OCI-LY1 (cell line): ENCODE measurements around the gene GSC2.

Source experiments
- H2AFZ ChIP-seq: fragments of 200-600 bp; sonication (generic), shearing (Covaris generic); 2 replicates; pipeline ENCODE4 v1.6.0; 2014; ENCODE audit warnings: antibody characterized with exemption, mild to moderate bottlenecking, low read length
- H3F3A ChIP-seq: fragments of 200-600 bp; sonication (generic), shearing (Covaris generic); 2 replicates; pipeline ENCODE4 v1.6.0; 2014; ENCODE audit warnings: mild to moderate bottlenecking, antibody characterized with exemption, low read length, moderate library complexity; ENCODE audit not compliant: insufficient read depth
- H3K27ac ChIP-seq: fragments of 200-600 bp; sonication (generic); 2 replicates; pipeline ENCODE4 v1.5.1; 2014; ENCODE audit warnings: low read length, mixed run types, mild to moderate bottlenecking, low read depth; ENCODE audit not compliant: poor library complexity, severe bottlenecking
- H3K27me3 ChIP-seq: fragments of 200-600 bp; sonication (generic); 2 replicates; pipeline ENCODE4 v1.6.0; 2014; ENCODE audit warnings: antibody characterized with exemption, mild to moderate bottlenecking, low read length, moderate library complexity; ENCODE audit not compliant: insufficient read depth
- H3K36me3 ChIP-seq: fragments of 200-600 bp; sonication (generic); 2 replicates; pipeline ENCODE4 v1.6.1; 2014; ENCODE audit warnings: mild to moderate bottlenecking, antibody characterized with exemption, low read length, moderate library complexity, mixed read lengths; ENCODE audit not compliant: insufficient read depth
- H3K4me1 ChIP-seq: fragments of 200-600 bp; sonication (generic); 2 replicates; pipeline ENCODE4 v1.5.1; 2014; ENCODE audit warnings: mild to moderate bottlenecking, low read length, moderate library complexity; ENCODE audit not compliant: insufficient read depth, severe bottlenecking
- H3K4me2 ChIP-seq: fragments of 200-600 bp; sonication (generic), shearing (Covaris generic); 2 replicates; pipeline ENCODE4 v1.6.1; 2014; ENCODE audit warnings: low read length
- H3K4me3 ChIP-seq: fragments of 200-600 bp; sonication (generic); 2 replicates; pipeline ENCODE4 v1.5.1; 2014; ENCODE audit warnings: low read length, low read depth, mild to moderate bottlenecking, mixed read lengths; ENCODE audit not compliant: poor library complexity, severe bottlenecking
- H3K79me2 ChIP-seq: fragments of 200-600 bp; shearing (Covaris generic); 2 replicates; pipeline ENCODE4 v1.6.1; 2016; ENCODE audit warnings: mixed run types, low read length, mixed read lengths; ENCODE audit not compliant: insufficient read depth
- H3K9ac ChIP-seq: fragments of 200-600 bp; sonication (generic), shearing (Covaris generic); 2 replicates; pipeline ENCODE4 v1.6.1; 2014; ENCODE audit warnings: mild to moderate bottlenecking, low read length, mixed read lengths
- H3K9me2 ChIP-seq: fragments of 200-600 bp; sonication (generic), shearing (Covaris generic); 2 replicates; pipeline ENCODE4 v1.6.1; 2014; ENCODE audit warnings: low read depth, mild to moderate bottlenecking, low read length, mixed read lengths
- H3K9me3 ChIP-seq: fragments of 200-600 bp; shearing (Covaris generic); 2 replicates; pipeline ENCODE4 v1.6.1; 2014; ENCODE audit warnings: low read length, mixed read lengths
- H4K20me1 ChIP-seq: fragments of 200-600 bp; sonication (generic), shearing (Covaris generic); 2 replicates; pipeline ENCODE4 v1.6.0; 2016; ENCODE audit warnings: mild to moderate bottlenecking, low read length; ENCODE audit not compliant: insufficient read depth
- EZH2 ChIP-seq: fragments of 200-600 bp; sonication (generic), shearing (Covaris generic); IDR thresholded peaks from 2 replicates; pipeline ENCODE4 v1.8.0; 2017; ENCODE audit warnings: borderline replicate concordance, mixed run types, mild to moderate bottlenecking, antibody characterized with exemption, low read length, moderate library complexity, mixed read lengths
- TF ChIP-seq, protein P1 (sequence below): fragments of 200-600 bp; sonication (generic), shearing (Covaris generic); IDR thresholded peaks from 2 replicates; pipeline ENCODE4 v1.5.1; 2017; ENCODE audit warnings: mild to moderate bottlenecking, antibody characterized with exemption, low read length, moderate library complexity, mixed read lengths

GSC2 gene

GRCh38 chr22:19128009-19128401, 22.1 kb downstream of the GSC2 start:
- Histone ChIP-seq H3K9ac (no peak overlapping the region), H3F3A (no peaks in the 10 kb centered on the region), H4K20me1 (no peaks in the 10 kb centered on the region), H2AFZ (no peak overlapping the region), H3K9me3 (no peaks in the 10 kb centered on the region), H3K36me3 (peaks cover 11% of the 10 kb centered on the region), H3K4me2 (no peak overlapping the region), H3K4me1 (peaks cover 1% of the 10 kb centered on the region), H3K79me2 (no peaks in the 10 kb centered on the region), H3K9me2 (no peaks in the 10 kb centered on the region), H3K27me3 (no peaks in the 10 kb centered on the region), H3K4me3 (no peak overlapping the region), H3K27ac (no peak overlapping the region)
- TF ChIP-seq, protein P1, sequence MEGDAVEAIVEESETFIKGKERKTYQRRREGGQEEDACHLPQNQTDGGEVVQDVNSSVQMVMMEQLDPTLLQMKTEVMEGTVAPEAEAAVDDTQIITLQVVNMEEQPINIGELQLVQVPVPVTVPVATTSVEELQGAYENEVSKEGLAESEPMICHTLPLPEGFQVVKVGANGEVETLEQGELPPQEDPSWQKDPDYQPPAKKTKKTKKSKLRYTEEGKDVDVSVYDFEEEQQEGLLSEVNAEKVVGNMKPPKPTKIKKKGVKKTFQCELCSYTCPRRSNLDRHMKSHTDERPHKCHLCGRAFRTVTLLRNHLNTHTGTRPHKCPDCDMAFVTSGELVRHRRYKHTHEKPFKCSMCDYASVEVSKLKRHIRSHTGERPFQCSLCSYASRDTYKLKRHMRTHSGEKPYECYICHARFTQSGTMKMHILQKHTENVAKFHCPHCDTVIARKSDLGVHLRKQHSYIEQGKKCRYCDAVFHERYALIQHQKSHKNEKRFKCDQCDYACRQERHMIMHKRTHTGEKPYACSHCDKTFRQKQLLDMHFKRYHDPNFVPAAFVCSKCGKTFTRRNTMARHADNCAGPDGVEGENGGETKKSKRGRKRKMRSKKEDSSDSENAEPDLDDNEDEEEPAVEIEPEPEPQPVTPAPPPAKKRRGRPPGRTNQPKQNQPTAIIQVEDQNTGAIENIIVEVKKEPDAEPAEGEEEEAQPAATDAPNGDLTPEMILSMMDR: no peak
- TF ChIP-seq EZH2: no peak

DNA sequence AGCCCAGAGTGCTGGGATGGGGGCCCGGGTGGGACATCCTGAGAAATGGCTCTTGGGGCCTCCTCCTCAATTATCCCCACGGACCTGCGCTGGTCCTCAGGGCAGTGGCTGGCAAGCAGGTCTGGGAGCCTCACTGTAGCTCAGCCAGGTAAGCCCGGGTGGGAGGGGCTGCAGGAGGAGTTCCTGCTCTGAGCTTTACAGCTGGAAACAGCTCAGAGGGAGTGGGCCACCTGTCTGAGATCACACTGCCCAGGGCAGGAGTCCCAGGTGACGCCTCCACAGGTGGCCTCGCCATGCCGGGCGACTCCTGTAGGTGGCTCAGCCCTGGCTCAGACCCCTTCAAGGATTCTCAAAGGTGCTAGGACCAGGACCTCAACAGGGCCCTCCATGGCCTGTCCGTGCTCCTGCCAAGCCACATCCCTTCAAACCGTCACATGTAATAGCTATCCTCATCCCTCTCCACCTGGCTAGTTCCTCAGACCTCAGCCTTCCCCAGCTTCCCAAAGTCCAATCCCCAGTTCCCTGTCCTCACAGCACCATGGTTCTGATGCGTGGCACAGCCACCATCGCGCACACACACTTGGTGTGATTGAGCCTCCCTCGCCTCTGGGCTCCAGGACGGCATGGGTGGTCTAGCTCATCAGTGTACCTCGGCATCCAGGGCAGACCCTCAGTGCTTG, 22.6 kb downstream of the GSC2 start:
- peaks cover 6% of the 10 kb centered on the region for H3K4me1 ChIP-seq
- no peaks in the 10 kb centered on the region for H3F3A ChIP-seq
- peaks cover 7% of the 10 kb centered on the region; the same call in 1 of the 2 replicates for H3K36me3 ChIP-seq
- no peaks in the 10 kb centered on the region for H3K79me2 ChIP-seq
- TF ChIP-seq, protein P1: no peak
- no peaks in the 10 kb centered on the region for H3K9me2 ChIP-seq
- no peak overlapping the region for H3K9ac ChIP-seq
- H3K27me3 ChIP-seq: no peaks in the 10 kb centered on the region
- no peak overlapping the region for H3K27ac ChIP-seq
- no peak overlapping the region for H2AFZ ChIP-seq
- H4K20me1 ChIP-seq: no peaks in the 10 kb centered on the region
- H3K9me3 ChIP-seq: no peaks in the 10 kb centered on the region
- no peak overlapping the region for H3K4me2 ChIP-seq
- no peak overlapping the region for H3K4me3 ChIP-seq

GRCh38 chr22:19126309-19127273, 23.5 kb downstream of the GSC2 start:
- H4K20me1 ChIP-seq: no peaks in the 10 kb centered on the region
- peaks cover 1% of the 10 kb centered on the region for H3K79me2 ChIP-seq
- TF ChIP-seq, protein P1: no peak
- no peak for TF ChIP-seq EZH2
- peaks cover 6% of the 10 kb centered on the region; the same call in 1 of the 2 replicates for H3K36me3 ChIP-seq
- H3F3A ChIP-seq: no peaks in the 10 kb centered on the region
- no peaks in the 10 kb centered on the region for H3K9me2 ChIP-seq
- H3K4me3 ChIP-seq: no peak overlapping the region
- no peaks in the 10 kb centered on the region for H3K9me3 ChIP-seq
- H3K27ac ChIP-seq: no peak overlapping the region
- H3K9ac ChIP-seq: no peak overlapping the region
- peaks cover 6% of the 10 kb centered on the region for H3K4me1 ChIP-seq
- no peak overlapping the region for H2AFZ ChIP-seq
- no peaks in the 10 kb centered on the region for H3K27me3 ChIP-seq
- H3K4me2 ChIP-seq: no peak overlapping the region
